NCI-H2196 treated with DMSO at 0.1 percent for 48 hours (cell line): ENCODE measurements around the gene SEMA6B.

Experiments used
- DNase-seq: peaks from one replicate; lab custom pipeline; 2025; ENCODE audit not compliant: unreplicated experiment; lab: John Stamatoyannopoulos, UW

SEMA6B gene

DNA sequence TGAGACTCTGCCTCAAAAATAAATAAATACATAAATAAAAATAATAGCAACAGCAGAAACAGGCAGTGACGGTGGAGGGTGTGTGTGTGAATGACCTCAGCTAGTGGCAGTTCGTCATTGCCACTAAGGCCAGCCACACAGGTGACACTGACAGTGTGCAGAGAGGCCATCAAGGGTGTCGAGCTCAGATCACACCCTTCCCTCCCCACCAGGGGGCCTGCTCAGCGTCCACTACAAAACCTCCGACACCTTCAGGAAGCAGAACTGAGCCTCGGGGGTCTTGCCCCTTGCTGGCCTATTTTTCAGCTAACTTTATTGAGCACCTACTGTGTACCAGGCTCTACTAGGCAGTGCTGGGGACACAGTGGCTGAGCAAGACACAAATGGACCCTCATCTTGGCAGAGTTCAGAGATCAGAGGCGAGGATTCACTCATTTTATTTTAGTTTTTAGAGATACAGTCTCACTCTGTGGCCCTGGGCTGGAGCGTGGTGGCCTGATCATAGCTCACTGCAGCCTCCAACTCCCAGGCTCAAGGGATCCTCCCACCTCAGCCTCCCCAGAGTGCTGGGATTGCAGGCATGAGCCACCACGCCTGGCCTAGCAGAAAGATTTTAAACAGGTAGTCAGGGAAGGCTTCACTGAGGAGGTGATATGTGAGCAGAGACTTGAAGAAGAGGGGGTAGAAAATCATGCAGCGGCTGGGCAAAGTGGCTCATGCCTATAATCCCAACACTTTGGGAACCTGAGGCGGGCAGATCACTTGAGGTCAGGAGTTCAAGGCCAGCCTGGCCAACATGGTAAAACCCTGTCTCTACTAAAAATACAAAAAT, 30.3 kb upstream of the SEMA6B start:
- DNase-seq: no peak

DNA sequence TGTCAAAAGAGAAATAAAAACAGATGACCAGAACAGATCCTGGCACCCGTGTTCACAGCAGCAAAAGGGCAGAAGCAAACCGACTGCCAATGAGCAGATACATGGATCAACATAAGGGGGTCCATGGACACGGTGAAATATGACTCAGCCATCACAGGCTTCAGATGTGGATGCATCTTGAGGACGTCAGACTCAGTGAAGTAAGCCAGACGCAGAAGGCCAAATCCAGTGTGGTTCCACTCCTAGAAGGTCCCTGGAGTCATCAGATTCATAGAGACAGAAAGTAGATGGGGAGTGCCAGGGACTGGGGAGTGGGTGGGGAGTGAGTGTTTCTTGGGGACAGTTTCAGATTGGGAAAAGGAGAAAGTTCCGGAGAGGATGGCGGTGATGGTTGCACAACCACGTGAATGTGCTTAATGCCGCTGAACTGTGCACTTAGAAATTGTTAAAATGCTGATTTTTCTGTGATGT, 28.8 kb upstream of the SEMA6B start:
- DNase-seq: no peak

DNA sequence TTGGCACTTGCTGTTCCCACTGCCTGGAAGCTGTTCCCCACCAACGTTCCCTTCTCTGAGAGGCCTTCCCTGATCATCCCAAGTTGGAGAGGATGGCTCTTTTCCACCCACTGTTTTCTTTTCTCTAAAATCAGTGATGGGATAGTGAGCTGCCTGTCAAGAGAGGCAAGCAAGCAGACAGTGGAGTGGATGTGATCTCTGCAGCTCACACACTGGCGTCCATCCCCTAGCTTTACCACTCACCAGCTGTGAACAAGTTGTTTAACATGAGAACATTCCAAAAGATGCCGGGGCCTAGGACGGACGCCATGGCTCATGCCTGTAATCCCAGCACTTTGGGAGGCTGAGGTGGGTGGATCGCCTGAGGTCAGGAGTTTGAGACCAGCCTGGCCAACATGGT, 28.0 kb upstream of the SEMA6B start:
- DNase-seq: no peak

DNA sequence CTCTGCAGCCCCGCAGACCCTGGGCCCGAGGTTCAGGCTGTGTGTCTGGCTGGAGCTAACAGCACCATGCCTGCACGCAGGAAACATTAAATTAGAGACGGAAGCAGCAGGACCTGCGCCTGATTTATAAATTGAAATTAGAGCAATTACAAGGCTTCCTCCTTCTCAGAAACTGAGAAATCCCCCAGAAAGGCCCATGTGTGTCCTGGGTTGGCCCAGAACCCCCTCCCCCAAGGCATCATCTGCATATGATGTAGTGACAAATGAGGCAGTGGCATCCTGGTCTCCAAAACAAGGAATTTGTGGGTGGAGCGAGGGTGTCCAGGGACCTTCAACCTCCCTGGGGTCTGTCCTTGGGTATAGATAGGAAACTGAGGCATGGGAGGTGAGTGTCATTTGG, 27.2 kb upstream of the SEMA6B start:
- no peak for DNase-seq

DNA sequence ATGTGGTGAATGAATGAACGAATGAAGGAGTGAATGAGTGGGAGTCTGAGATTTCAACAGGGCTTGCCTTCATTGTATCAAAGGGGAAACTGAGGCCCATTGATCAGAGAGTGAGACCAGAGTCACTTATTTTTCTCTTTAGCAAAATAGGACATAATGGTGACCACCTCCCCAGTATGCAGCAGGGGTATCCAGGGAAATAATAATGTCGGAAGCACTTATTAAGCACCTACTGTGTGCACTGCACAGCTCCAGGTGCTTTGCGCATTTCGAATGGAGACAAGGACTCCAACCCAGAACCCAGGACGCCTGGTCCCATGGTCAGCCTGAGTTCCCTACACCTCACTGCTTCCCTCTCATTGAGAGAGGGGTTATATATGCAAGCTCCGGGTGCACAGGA, 26.8 kb upstream of the SEMA6B start:
- DNase-seq: no peak

DNA sequence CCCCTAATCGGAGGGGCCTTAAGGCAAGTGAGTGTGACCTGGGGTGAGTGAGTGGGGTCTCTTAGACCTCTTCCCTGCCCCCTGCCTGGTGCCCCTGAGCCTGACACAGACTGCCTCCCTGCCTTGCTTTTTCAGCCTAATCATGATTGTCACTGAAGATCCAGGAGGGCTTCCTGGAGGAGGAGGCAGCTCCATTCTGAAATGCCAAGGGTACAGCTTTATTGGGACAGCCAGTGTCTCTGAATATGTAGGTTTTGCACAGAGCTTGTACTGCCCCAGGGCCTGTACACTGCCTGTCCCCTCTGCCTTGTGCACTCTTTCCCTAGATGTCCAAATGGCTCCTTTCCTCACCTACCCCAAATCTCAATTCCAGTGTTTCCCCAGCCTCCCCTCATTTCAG, 26.1 kb upstream of the SEMA6B start:
- DNase-seq: no peak

DNA sequence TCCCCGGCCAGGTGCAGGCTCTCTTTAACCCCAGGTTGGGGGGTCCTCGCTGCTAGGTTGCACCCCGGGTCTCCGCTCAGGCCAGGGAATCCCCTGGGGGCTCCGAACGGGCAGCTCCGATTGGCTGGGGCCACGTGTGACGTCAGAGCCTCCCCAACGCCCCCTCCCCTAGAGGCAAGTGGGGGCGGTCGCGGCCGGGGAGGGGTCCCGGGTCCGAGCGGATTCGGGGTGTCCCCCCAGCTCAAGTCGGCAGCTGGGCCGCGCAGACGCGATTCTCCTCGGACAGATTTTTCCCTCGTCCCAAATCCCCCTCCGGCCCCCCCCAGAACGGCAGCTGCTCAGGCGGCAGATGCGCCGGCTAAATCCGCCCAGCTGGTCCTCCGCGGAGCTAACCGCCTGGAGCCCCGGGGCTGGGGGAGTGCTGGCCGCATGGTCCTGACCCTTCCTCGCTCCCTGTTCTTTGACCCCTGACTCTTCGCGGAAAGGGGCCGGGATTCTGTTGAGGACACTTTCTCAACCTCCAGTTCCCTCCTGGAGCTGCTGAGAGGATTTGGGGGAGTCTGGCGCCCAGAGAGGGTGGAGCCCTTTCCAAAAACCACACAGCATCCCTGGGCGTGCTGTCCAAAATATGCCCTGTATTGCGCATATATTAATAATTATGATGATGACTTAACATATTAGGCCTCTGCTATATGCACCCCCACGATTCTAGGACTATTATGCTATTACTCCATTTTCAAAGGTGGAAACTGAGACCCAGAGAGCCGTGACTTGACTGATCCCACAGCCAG, 25.4 kb upstream of the SEMA6B start:
- DNase-seq: no peak

DNA sequence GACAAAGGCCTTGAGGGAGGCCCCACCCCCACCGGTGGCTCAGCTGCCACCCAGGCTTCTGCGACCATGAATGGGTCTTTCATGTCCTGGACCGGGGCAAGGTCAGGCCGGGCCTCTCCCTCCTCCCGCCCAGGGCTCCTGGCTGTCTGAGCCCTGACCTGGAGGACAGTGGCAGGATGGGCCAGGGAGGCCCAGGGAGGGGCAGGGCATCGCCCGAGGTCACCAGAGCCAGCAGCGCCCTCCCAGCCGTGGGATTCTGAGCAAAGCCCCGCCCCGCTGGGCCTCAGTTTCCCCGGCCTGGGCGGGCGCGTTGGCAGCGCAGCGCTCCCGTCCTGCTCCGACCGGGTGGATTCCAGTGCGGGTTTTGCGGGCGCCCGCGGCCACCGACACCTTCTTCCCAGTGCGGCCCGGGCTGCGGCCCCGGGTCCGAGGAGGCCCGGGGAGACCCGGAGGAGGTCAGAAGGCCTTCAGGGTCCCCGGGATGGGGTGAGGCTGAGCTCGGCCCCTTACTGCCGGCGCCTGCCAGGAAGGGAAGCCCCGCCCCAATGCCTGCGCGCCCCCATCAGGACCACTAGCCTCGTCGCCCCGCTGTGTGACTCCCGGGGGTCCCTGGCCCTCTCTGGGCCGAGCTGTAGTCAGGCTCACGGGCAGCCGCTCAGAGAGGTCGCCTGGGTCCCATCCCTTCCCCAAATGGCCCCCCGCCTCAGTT, 24.6 kb upstream of the SEMA6B start:
- DNase-seq: no peak

DNA sequence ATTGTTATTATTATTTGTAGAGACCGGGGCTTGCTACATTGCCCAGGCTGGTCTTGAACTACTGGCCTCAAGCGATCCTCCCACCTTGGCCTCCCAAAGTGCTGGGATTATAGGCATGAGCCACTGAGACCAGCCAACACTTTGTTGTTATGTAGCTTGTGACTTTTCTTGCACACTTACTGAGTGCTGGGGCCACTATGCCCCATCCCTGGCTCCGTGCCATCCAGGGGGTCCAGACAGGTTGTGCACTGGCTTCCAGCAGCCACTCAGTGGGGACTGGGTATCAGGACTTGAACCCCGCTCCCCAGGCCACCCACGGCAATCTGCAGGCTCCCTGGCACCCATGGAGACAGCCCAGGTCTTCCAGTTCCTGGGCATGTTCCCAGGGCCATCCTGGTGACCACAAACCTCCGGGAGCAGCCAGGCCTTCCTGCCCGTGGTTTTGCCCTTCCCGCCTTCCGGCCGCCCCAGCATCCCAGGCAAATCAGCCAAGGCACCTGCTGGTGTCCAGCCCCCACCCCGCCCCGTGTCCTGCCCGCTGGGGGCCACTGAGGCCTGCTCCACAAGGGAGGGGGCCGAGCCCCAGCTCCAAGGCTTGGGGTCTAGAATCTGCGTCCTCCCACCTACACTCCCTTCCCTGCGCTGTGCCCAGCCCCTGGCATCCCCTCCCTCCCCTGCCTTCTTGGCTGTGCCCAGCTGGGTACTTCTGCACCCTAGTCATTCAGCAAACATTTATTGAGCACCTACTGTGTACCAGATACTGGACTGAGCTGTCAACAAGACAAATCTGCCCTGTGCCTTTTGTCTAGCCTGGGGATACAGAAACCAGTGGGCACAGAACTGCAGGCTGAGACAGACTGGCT, 23.7 kb upstream of the SEMA6B start:
- no peak for DNase-seq

DNA sequence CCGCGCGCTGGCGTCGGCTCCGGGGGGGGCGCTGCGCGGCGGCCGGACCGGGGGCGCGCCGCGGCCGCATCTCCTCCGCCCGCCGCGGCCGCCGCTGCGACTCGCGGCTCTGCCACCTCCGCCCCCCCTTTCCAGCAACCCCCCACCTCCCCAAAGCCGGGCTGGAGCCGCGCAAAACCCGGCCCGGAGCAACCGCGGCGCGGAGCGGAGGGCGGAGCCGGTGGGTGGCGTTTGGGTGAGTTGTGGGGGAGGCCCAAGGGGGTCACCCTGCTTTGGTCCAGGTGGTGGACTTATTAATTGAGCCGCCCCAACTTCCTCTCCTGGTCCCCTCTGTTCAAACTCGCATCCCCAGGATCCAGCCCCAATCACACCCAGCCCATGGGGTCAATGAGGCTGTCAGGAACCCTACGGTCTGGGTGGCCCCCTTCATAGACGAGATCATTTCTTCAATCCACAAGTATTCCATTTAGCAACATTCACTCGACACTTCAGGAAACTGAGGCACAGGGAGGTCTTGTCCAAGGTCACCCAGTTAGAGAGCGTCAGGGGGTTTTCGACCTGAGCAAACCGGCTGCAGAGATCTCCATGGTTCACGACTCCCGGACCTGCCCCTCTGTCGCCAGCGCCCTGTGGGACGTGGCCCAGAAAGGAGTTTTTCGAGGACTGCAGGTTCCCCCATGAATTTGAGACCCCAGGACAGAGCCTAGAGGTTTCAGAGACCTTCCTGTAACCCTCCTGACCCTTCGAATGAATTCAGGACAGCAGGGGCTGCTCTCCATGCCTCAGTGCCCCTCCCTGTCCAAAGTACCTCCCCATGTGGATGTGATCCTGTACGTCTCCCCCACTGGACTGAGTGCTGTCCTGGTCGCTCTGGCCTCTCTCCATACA, 22.4 kb upstream of the SEMA6B start:
- no peak for DNase-seq

DNA sequence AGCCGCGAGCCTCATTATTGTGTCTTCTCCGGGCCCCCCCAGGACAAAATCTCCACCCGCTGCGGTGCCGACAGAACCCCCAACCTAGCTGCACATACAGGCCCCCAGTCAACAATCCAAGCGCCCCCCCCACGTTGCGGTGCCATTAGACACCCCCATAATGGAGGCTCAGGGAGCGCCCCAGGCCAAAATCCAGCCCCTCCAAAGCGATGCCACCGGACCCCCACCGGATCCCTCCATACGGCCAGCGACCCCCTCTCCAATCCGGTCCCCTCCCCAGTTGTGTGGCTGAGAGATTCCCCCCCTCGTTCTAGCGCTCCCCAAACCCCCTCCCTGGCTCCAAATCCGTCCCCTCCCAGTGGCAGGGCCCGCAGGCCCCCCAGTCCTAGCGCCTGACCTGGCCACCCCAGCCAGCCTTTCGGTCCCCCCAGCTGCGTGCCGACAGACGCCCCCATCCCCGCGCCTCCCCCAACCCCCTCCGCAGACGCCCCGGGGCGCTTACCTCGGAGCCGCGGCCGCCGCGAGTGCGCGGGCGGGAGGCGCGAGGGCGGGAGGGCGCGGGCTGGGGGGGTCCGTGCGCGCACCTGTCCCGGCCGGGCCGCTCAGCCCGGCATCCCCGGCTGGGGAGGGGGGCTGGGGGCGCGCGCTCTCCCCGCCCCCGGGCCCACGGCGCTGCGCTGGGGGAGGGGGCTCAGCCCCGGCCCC, 21.6 kb upstream of the SEMA6B start:
- DNase-seq: no peak

DNA sequence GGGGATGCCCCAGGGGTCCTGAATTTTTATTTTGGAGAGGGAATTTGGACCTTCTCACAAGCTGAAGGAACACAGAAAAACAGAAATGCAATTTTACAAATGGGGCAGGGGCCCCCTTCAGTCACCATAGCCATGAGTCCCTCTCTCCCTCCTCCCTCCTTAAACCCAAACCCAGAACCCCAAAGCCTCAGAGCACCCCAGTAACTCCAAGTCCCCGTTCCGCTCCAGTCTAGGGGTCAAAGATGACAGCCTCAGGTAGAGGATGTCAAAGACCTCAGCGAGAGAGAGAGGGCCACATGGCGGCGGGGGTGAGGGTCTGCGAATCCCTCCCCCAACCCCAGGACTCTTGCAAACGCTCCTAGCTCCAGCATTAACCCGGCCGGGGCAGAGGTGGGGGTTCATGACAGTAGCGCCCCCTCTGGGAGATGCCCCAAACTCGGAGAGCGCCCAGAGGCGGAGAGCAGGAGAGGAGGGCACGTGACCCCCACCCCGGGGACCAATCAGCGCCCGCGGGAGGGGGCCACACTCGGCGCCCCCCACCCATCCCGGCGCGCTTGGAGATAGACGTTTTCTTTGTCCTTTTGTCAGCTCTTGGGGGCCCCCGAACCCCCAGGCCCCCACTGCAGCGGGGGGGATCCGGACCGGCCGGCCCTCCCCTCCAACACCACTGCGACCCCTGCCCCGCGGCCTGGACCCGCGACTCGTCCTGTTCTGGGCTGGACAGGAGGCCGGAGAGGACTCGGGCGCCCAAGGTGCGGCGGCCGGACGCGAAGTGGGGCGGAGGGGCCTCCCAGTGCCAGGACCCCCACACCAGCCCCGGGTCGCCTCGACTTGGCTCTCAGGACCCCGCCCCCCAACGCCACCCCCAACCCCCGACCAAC, 20.8 kb upstream of the SEMA6B start:
- DNase-seq: no peak

DNA sequence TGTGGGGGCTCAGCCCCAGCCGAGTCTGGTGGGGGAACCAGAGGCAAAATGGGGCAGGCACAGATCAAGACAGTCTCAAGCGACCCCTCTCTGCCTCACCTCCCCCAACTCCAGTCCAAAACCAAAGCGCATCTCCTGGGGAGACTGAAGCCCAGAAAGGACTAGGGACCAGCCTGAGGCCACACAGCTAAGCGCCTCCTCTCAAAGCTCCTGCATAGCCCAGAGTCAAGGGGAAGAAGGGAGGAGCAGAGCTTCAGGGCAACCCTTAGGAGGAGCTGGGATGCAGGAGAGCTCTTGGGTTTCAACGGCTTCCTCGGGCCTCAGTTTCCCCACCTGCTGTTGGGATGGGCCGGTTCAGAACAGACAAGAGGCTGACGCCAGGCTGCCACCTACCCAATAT, 19.9 kb upstream of the SEMA6B start:
- DNase-seq: no peak

DNA sequence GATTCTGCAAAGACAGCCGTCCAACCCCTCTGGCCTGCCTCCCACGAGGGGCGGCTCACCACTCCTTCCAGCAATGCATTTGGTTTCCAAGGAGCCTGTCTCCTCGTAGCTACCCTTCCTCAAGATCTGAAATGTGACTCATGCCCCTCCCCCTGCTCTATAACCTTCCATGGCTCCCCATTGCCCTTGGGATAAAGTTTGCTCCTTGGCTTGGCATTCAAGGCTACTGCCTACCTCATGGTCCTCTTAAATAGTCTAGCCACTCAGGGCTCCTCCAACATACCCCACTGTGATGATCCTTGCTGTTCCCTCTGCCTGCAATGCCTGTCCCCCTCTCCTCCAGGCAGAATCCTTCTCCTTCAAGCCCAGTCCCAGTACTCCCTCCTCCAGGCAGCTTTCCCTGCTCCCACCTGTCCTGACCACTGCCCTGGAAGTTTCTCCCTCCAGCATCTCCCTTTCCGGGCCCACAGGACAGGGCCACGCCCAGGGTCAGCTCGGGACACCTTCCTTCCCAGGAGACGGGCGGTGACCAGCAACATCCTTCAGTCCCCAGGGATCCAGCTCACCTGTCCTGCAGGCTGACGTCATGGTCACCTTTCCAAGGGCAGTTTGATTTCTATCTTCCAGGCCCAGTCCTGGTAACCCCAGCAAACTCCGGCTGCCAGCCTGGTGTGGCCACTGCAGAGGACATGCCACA, 19.2 kb upstream of the SEMA6B start:
- no peak for DNase-seq

DNA sequence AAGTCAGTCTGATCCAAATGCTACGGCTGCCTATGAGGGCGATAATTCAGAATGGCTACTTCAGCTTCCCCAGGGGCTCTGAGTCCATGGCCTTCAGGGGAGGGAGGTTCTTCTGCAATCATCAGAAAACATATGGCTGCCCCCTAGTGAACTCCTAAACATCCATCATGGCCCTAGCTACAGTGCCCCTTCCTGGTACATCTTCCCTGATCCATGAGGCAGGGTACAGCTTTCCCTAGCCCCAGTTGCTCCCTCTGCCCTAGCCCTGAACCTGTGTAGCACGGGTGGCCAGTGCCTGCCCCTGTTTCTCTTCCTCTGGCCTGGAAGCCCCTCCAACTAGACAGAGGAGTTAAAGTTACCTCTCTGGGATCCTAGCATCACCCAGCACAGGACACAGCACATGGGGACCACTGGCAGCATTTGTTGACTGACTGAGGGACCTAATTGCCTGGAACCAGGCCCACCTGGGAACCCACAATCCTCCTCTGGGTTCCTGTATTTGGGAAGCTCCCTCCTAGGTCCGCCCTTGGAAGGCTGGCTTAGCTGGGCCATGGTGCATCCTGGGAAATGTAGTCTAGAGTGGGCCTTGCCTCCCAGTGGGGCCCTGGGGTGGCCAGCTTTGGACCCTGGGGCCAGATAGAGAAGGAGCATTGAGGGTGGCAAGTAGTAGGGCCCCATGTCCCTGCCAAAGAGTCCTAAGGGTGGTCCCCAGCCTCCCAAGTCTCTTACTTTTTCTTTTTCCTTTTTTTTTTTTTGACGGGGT, 17.7 kb upstream of the SEMA6B start:
- no peak for DNase-seq

DNA sequence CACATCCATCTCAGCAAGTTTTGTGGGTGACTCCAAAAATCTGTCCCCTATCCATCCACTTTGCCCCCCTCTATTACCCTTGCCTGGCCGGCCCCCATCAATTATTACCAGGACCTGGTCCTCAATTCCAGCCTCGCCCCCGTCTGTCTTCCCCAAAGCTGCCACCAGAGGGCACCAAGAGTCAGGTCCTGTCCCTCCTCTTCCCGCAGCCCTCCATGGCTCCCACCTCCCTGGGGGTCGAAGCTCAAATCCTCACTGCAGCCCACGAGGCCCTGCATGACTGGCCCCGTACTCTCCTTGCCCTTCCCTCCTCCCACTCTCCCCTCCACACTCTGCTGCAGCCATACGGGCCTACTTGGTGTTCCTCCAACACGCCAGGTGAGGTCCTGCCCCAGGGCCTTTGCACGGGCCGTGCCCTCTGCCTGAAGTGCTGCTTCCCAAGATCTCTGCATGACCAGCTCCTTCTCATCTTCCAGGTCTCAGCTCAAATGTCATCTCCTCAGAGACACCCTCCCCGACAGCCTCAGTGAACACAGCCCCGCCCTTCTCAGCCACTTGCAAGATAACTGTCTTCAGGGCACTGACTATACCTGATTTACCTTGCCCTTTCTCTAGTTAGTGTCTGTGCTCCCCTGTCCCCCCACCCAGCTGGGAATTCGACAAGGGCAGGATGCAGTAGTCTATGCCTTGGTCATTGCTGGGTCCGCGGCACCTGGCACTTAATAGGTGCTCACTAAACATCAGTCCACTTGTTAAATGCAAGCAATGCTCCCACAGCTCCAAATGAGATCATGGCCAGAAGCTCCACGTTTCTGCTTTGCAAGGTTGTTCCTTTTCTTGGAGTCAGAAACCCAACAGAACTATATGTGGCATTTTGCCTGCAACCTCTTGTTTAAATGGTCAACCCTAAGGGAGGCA, 16.8 kb upstream of the SEMA6B start:
- DNase-seq: no peak
